GM21447 (cell line): ENCODE data around the gene GLDN.
"Not testable (repeated sequence)": the region's sequence is repeated elsewhere in the genome, so short reads cannot be mapped to it uniquely, and the experiment has no call there.

Experiments used
- ATAC-seq: cut with Tn5 transposase; IDR thresholded peaks from one replicate; pipeline ENCODE4 v1.9.1; 2021; ENCODE audit not compliant: unreplicated experiment

Gene GLDN

DNA sequence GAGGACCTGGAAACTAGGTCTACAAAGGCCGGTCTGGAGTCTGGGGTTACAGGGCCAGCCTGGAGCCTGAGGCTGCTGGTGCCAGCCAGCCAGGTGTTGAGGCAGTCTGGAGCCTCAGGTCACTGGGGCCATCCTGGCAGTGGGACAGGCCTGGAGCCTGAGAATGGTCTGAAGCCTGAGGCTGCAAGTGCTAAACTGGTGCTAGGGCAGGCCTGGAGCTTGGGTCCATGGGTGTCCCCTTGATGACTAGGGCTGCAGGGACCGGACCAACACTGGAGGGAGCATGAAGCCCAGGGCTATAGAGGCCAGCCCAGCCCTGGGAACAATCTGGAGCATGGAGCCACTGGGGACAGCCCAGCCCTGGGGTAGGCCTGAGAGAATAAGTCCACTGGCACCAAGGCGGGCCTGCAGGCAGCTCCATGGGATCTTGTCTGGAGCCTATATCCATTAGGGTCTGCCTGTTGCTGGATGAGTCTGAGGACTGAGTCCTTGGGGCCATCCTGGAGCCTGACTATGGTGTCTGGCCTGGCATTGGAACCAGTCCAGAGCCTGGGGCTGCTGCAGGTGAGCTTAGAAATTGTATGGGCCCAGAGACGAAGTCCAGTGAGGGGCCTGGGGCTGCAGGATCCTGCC, 101.9 kb downstream of the GLDN start:
- no peak for ATAC-seq

DNA sequence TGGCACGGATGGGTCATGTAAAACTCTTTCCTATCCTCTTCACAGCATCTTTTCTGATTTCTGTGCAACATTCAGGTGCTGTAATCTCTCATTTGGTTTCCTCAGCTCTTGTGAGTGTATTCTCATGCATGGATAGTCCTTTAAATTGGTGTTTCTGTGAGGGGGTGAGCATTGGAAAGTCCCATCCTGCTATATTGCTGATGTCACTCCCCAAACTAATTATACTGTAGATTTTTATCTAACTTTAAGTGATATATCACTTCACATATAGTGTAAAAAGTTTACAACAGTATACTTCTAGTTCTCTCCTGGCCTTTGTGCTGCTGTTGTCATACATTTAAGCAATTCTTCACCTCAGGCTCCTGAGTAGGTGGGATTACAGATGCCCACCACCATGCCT, 102.7 kb downstream of the GLDN start:
- no peak for ATAC-seq

DNA sequence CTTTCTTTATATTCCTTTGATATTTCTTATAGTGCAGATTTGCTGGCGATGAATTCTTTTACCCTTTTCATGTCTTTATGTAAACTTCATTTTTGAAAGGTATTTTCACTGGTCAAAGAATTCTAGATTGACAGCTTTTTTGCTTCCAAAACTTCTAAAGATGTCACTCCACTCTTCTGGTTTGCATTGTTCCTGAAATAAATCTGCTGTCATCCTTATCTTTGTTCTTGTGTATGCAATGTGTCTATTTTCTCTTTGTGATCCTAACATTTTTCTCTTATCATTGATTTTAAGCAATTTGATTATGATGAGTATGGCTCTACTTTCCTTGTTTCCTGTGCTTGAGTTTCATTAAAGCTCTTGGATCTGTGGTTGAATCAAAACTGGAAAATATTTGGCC, 103.4 kb downstream of the GLDN start:
- no peak for ATAC-seq

DNA sequence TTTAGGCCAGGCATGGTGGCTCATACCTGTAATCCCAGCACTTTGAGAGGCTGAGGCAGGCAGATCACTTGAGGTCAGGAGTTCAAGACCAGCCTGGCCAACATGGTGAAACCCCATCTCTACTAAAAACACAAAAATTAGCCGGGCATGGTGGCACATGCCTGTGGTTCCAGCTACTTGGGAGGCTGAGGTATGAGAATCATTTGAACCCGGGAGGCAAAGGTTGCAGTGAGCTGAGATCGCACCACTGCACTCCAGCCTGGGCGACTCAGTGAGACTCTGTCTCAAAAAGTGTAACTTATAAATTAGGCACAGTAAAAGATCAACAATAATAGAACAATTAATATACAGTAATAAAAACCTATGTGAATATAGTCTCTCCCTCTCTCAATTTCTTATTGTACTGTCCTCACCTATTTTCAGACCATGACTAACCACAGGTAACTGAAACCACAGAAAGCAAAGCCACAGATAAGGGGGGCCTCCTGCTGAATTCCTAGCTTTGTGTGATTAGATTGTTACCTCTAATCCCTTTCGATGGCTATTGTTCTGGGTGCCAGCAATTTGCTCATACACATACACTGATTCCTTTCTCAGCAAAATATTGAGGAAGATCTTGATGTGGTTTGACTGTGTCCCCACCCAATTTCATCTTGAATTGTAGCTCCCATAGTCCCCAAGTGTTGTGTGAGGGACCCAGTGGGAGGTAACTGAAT, 104.7 kb downstream of the GLDN start:
- ATAC-seq = not testable (repeated sequence)

DNA sequence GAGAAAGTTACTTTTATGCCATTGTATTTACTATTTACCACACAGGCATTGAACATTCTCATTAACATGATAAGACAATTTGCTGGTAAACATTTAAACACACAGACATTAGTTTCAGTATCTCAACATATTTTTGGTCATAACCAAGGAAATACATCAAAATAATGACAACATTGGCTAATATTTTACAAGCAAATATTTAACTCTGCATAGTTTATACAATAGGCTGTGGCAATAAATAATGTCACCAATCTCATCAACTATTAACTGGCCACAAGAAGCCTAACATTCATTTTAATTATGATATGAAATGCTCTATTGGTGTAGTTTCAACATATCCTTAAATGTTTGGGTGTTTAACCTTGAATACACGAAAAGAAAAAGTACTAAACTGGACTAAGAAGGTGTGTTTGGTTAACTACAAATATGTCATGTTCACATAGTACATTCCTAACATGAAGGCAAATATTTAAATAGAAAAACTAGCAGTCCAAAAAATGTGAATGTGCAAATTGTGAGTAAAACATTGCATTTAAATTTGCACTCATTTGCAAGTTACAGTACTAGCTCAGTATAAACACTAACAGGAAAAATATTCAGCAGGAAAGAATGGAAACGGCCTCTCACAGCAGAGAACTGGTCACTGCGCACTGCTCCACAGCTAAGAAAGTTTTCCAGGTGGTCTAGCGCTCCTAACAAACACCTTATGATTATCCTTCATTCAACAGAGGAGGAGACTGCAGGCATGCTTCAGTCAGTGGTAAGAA, 106.6 kb downstream of the GLDN start:
- ATAC-seq = no peak

DNA sequence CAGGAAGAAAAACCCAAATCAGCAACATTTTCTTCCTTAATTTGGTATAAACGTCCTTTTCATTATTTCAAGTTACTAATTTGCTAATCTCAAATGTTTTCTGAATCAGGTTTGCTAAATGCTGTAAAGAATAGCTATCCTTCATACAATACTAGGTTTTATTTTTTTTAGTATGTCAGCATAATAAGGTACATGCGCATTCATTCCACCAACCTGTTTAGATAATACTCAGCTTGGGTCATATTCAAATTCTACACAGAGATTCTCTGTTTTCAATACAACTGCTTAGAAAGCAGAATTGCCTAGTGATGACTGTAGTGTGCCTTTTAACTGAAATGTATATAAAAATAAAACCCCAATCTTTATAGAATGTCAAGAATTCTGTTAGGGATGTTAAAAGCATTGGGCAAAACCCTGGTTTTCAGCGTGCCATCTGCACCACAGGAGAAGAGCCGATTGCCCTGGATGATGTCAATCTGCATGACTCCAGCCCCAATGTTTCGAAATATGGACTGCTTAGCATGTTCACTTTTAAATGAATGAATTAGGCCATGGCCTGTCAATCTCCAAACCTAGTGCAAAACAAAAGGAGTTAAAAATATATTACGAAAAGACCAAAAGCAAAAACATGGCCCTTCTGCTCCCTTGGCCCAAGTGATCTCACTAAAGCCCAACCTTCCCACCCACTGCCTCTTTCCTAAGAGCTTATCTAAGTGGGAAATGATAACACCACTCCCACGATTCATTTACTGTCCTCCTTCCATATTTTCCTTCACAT, 107.4 kb downstream of the GLDN start:
- no peak for ATAC-seq

DNA sequence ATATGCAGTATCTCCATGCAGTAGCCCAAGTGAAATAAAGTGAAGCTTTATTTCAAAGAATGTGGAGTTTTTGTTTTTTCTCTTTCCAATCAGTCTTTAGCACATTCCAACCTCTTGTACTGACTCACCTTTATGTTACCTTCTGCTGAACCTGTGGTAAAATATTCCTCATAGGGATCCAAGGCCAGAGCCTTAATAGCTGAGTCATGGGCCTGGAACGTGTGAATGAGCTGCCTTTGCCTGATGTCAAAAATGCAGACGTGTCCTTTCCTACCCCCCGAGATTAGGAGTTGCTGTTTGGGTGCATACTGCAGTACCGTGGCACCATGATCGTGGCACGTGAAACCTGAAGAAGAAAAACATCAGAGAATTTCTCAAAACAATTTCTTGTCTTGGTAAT, 108.5 kb downstream of the GLDN start:
- ATAC-seq = no peak
